Measurements from ENCODE around the gene PJA1.

Gene PJA1

DNA sequence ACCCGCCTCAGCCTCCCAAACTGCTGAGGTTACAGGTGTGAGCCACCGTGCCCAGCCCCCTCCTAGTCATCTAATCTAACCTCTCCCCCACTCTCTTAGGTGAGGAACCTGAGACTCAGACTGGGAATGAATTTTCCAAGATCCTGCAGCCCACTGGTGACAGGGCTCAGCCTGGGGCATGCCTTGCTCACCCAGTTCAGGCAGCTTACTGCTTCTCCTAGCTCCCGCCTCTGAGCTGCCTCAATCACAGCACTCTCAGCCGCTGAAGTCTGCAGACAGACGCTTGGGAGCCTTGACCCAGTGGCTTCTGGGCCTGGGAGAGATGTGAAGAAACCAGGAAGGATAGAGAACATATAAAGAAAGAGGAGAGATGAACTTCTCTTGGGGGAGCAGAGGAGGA lies 24.4 kb downstream of the PJA1 start:
- DNase-seq (ENCODE audit: low read depth) = no peak

DNA sequence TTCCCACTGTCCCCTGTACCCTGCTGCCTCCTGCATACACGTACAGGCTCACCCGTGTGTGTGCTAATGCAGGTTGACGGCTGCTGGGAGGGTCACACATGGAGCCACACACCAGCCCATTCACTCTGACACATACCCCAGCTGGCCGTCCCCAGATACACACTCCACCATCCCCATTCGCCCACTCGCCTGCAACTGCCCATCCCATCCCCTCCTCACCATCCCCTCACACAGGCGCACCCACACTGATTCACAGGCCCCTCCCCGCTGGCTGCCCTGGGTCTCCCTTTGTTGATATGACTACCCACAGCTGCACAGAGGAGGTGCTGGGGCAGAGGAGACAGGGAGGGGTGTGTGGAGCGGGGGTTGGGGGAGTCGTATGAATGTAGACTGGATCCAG lies 25.7 kb downstream of the PJA1 start:
- no peak for DNase-seq (ENCODE audit: low read depth)

DNA sequence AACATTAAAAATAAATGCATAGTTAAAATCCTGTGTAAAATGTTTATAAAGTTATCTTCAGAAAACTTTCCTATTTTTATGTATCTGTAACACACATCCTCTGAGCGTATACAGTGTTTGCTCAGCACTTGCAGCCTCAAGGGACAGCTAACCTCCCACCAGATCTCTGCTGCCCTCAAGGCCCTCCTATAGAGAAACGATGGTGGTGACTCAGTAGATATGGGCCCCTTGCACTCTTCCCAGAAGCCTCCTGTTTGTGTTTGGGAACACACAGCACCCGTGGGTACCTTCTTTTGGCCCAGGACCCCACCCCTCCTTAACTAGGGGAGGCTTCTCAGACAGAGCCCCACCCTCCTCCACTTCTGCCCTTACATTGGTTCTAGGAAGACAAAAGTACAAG lies 26.7 kb downstream of the PJA1 start:
- no peak for DNase-seq (ENCODE audit: low read depth)

DNA sequence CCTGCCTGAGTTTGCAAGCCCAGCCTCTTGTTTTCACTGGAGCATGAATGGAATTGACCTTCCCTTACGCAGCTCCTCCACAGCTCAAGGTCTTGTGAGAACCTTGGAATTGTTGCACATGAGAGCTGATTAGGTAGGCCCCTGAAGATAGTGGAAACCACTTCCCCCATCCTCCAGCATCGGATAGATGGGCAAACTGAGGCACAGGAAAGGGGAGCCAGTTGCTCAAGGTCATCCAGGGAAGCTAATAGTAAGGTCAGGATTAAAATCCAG lies 27.2 kb downstream of the PJA1 start:
- DNase-seq (ENCODE audit: low read depth) = no peak

DNA sequence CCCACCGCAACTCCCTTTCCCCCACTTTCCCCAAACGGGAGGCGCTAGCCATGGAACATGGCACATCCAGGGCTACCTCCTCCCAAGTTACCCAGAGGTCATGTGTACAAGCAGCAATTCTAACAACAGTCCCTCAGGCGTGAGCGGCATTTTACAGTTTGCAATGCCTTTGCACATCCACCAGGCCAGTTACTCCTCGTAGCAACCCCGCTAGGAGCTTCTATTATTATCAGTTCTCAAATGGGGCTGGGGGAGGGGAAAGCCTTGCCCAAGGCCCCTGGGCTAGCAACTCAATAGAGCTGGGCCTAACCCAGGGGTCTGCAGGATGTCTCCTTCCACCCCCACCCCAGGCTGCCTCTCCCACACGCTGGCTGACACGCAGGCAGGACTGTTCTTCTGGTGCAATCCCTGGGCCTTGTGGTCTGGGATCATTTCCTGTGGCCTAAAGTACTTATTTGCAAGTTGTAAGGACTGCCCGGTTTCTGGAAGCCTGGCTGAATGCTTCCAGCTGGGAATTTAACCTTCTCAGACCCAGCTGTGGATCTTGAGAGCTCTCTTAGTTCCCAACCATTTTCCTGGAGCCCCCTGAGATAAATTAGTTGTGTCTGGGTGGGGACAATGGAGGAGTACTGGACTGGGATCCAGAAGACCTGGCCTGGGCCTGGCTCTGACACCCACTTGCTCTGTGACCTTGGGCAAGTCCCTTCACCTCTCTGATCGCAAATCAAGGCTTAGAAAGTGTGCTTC lies 27.7 kb downstream of the PJA1 start:
- DNase-seq (ENCODE audit: low read depth) = no peak

DNA sequence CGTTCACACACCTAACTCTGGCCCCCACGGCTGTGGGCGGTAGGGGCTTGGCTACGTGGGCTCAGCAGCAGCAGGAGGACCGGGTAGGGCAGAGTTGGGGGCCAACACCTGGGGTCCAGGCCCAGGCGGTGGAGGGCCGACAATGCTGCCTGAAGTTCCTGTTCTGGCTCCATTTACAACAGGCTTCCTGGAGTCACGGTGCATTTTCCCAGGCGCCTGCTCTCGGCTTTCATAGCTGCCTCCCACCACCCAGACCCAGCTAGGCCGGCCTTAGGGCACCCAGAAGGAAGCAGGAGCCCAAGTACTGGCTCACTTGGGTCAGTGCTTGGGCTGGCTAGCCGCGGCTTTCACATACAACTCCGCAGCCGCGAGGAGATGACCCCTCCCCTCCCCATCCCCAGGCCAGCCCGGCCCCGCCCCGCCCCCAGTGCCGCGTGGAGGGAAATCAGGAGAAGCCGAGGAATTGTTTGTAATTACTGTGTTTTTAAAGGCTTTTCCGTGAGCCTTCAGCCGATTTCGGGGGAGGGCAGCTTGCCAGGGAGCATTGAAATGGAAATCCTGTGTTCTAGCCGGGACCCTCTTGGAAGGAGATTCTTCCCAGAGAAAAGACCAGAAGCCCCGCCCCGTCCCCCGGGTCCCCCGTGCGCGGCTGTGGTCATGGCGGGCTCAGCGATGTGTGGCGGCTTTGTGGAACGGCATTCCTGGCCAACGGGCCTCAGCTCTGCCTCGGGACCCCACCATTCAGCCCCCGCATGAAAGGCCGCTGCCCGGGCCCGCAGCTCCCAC lies 28.5 kb downstream of the PJA1 start:
- DNase-seq (ENCODE audit: low read depth) = no peak

DNA sequence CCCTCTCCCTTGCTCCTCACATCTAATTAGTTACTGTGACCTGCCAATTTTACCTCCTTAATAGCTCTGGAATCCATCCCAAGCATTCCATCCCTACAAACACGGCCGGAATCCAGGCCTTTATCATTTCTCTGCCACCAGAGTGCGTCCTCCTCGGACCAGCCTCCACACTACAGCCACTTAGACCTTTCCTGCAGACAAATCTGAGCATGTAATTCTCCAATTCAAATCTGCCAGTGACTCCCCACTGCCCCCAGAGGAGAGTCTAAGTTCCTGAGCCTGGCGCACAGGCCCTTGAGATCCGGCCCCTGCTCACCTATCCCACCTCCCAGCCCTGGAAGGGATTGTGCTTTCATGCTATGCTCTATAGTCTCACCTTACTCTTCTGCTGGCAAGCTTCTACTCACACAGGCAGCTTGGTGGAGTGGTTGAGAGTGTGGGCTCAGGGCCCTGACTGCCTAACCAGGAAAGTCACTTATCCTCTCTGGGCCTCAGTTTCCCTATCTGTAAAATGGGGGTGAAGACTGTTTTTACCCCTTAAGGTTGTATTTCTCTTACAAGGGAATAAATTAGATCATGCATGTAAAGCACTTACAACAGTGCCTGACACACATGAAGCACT lies 31.2 kb downstream of the PJA1 start:
- DNase-seq (ENCODE audit: low read depth) = no peak

DNA sequence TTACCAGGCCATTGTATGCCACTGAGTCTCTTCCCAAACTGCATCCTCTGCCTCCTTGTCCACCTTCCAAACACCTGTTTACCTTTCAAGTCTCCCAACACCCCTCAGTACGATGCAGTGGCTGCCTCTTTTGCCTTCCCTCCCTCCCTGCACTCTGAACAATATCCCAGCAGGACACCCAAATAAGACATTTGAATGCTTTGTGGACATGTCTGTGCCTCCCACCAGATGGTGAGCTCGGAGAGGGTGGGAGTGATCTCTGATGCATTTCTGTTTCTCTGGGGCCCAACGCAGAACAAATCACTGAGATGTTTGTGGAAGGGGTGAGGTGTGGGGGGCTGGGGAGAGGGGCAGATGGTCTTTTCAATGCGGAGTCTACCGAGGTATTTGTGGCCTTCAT lies 33.4 kb downstream of the PJA1 start:
- DNase-seq (ENCODE audit: low read depth) = no peak

DNA sequence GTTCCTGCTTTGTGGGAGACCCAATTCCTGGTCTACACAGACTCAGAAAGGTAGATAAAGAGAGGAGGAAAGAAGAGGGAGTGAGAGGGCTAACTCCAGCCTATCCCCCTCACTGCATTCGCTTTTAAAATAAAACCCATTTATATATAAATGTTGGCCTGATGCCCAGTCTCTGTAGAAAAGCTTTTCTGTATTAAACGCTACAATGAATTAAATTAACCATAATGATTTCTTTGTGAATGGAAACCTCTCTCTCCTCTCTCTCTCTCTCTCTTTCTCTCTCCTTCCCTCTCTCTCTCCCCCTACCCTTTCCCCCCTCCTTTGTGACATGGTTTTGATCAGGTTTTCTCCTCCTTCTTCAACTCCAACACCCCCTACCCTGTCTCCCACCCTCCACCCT lies 34.8 kb downstream of the PJA1 start:
- DNase-seq (ENCODE audit: low read depth) = no peak

DNA sequence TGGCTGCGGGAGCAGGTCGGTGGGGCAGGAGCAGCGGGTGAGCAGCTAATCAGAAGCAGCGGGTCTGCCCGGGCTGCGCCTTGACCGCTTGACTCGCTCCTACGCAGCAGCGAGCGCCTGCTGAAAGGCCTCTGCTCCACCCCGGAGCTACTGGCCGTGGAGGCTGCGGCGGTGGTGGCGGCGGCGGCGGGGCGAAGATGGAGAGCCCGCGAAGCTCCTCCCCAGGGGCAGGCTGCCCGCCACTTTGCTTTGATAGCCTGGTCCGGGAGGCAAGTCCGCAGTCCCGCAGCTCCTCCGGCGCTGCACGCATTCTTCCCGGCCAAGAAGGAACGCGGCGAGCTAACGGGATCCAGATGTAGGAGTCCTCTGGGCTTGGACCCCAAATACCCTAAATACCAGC lies 36.7 kb downstream of the PJA1 start:
- no peak for DNase-seq (ENCODE audit: low read depth)

DNA sequence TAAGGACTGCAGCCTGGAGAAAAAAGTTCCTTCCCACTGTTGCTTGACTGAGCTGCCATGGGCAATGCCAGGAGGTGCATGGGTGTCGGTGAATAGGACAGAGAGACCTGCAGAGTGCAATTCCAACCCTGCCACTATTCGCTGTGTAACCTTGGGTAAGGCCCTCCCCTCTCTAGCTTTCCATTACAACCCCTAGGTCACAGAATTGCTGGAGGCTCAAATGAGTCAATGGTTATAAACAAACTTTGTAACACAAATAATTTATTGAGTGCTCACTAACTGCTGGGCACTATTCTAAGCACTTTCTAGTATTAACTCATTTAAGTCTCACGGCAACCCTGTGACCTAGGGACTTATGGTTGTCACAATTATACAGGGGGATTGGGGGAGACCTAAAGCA lies 37.8 kb downstream of the PJA1 start:
- DNase-seq (ENCODE audit: low read depth) = no peak

DNA sequence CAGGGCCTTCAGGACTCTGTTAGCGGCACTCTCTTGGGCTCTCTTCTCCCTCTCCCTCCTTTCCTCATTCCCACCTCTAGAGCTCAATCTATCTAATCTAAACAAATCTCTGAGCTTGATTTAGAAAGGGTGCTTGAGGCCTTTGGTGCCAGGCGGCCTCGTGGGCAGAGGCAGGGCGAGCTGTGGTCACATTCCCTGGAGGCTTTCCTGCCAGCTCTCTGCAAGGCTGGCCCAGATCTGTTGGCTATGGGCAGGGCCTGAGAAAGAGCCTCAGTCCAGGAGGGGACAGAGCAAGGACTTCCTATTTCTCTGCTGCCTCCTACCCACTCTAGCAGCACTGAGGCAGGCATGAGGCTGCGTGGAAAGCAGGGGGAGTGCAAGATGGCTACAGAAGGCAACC lies 38.6 kb downstream of the PJA1 start:
- no peak for DNase-seq (ENCODE audit: low read depth)

DNA sequence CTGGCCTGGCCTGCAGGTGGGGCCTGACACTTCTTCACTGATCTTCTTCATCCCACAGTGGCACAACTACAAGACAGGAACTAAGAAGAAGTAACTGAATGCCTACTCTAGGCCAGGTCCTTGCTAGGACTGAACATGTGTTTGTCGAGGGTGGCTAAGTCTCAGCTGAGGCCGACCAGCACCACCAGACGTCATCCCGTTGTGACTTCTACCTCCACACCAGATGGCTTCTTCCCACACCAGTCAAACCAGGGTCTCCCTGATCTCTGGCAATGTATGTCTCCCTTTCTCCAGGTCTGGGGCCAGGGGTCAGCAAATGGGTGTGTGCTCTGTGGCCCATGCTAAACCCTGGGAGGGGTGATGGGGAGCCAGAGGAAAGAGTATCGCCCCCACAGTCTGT lies 40.2 kb downstream of the PJA1 start:
- DNase-seq (ENCODE audit: low read depth) = no peak

DNA sequence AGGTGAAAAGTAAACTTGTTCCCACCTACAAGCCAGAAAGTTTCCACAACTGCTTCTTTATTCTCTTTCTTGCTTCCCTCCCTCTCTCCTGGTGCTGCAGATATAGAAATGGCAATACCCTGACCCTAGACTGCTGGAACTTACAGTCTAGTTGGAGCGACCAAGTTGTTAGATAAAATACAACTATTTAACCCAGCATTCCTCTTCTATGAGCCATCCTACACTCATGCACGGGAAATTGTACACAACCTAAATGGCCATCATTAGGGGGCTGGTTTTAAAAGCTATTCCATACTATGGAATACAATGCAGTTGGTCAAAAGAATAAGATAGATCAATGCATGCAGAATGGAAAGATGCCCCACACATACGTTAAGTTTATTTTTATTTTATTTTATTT lies 41.1 kb downstream of the PJA1 start:
- DNase-seq (ENCODE audit: low read depth) = no peak

DNA sequence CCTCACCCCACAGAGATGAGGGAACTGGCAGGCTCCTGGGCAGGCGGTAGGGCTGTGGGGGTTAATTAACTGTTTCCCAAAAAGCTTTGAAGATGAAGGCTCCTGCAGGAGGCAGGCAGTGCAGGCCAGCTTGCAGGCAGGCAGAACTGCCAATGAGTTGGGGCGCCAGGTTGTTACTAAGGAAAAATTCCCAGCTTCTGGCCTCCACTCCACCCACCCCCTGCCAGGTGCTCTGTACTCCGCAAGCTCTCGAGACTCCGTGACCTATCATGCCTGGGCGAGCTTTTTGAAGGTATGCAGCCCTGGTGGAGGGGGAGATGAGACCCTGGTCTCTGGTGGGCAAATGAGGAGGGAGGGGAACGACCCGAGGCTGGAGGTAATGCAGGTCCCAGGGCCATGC lies 41.8 kb downstream of the PJA1 start:
- DNase-seq (ENCODE audit: low read depth) = no peak

DNA sequence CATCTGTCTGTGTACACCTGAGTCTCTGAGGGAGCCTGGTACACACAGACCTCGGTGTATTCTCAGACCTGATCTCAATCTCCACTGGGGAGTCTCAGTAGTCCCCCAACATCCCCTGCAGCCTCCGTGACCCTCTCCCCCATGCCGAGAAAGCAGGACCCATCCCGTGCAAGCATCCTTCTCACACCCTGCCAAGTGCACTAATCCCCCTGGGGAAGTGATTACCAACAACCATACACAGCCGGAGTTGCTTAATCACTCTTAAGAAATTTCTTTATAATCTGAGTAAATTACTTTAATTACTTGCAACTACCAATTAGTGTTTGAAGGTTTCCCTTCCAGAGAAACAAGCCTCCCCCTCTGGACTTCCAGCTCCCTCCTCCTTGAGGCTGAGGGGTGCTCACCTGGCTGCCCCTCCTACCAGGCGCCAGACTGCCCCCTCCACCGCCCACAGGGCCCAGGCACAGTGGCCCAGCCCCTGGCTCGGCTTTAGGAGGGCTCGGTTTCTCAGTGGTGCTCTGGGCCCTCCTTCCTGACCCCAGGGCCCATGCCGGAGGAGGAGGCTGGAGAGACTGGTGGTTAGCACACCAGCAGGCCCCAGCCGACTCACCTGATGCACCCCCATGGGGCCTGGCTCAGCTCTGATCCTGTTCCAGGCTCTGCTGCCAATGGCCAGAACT lies 43.8 kb downstream of the PJA1 start:
- DNase-seq (ENCODE audit: low read depth) = no peak

DNA sequence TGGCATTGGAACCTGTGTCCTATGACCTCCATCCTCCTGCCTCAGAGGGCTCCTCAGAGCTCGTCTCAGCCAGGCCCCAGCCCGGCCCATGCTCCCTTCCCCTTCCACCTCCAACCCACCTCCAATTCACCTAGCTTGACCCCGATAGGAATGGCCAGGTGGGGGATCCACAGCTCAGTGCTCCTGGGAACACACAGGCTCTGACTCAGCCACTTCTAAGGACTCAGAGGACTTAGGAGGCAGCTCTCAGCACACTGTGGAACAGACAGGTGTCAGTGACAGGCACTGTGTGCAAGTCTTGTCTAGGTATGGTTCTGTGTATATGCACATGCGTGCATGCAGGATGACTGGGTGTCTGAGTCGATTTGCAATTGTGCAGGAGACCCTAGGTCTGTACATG lies 44.8 kb downstream of the PJA1 start:
- DNase-seq (ENCODE audit: low read depth) = no peak

DNA sequence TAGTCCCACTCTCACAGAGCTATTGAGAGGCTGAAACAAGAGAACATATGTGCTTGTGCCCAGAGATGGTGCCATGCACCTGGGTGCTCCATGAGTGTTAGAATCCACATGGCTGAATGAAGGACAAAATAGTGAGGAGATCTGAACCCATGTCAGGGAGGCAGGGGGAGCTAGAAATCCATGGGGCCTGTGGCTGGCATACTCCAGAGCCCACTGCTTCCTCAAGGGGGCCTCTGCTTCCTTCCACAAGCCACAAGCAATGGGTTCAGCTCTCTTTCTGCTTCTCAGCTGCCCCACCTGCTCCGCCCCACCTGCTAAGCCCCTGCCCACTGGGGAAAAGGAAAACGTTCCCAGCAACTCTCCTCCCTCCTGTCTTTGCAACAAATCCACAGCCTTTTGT lies 46.1 kb downstream of the PJA1 start:
- DNase-seq (ENCODE audit: low read depth) = no peak

DNA sequence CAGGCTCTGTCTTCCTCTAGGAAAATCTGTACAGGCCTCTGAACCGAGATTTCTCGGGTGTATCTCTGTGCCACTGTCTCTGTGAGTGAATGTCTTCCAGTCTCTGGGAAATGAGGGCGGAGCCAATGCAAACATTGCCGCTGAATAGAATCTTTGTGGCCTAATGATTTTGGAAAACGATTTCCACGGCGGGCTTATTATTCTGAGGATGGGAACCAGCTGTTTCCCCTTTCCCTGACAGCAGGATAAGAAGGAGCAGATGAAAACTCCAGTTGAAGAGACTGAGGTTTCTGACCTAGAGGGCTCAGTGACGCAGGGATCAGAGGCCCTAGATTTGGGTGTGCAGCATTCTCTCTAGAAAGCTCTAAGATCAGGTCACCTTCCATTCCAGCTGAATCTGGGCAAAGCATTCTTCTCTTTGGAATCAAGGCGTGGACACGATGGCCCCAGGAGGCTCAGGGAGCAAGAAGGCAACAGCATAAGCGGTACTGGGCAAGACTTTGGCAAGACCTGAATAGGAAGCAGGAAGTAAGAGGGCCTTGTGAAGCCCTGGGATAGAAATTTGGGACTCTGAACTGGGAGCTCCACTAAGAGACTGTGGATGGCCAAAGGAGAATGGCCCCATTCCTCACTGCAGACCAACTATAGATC lies 47.3 kb downstream of the PJA1 start:
- no peak for DNase-seq (ENCODE audit: low read depth)

DNA sequence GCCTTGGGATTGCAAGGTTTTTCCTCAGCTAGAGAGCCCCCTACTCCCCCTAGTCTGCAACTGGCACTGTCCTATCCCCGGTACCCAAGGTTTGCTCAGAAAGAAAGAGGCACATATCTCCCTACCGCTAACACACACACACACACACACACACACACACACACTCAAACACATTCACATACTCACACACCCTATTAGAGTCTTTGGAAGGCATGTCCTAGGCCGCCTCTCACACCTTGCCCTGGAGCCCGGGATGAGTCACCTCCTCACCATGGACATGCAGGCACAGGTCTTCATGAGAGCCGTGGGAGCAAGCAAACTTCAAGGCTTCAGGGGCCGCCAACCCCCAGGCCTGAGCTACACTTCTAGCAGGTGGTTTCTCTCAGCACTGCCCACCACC lies 49.2 kb downstream of the PJA1 start:
- DNase-seq (ENCODE audit: low read depth) = no peak

DNA sequence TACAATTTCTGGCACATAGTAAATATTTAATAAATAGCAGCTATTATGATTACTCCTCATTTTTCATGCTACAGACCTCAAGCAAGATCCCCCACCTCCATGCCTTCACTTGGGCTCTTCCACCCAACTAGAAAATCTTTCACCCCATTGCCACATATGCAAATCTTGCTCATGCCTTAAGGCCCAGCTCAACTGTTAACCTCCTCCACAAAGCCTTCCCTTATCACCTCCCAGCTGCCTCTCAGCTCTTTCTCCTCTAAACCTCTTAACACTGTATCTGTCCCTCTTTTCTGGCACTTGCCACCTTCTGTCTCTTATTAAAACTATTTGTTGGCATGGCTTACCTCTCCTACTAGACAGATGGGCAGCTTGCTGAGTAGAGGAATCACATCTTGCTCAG lies 51.5 kb downstream of the PJA1 start:
- DNase-seq (ENCODE audit: low read depth) = no peak
